IMR-90 (cell line): Measurements from ENCODE around the gene KLKB1. TPM values are rescaled to one million over a fixed set of nuclear protein-coding genes. Genes with fewer than 3 reads are reported as not detected.

Experiments used
- ATAC-seq: fragments of 200-7000 bp; cut with Tn5 transposase; 2 replicates; pipeline ENCODE4 v1.9.1; 2020; ENCODE audit warnings: low read depth, mild to moderate bottlenecking, moderate library complexity
- BruUV-seq: library from RNA; stranded (reverse); fragments of 400-500 nt; replicated peaks from 2 replicates; lab custom pipeline; 2021; lab: Mats Ljungman, UMichigan
- CTCF ChIA-PET: fragments of 300-600 bp; formaldehyde crosslinking; extraction: SDS; loops from one replicate; lab custom pipeline; 2021; ENCODE audit warnings: antibody characterized with exemption; lab: Yijun Ruan, JAX
- POLR2A ChIA-PET: fragments of 300-600 bp; sonication (Branson Sonifier 250); formaldehyde crosslinking; loops from one replicate; lab custom pipeline; 2022; ENCODE audit warnings: antibody characterized with exemption; ENCODE audit not compliant: unreplicated experiment; lab: Charles Lee
- DNase-seq: peaks from one replicate; pipeline ENCODE4 v3.0.0; 2013
- H2AFZ ChIP-seq: replicated peaks from 2 replicates; pipeline ENCODE3; 2013; ENCODE audit warnings: low read length, mild to moderate bottlenecking; ENCODE audit not compliant: poor library complexity
- H2AK5ac ChIP-seq: 2 replicates; pipeline ENCODE4 v1.6.1; 2013; ENCODE audit warnings: low read depth, low read length, inconsistent platforms
- H2AK9ac ChIP-seq: replicated peaks from 2 replicates; pipeline ENCODE3; 2013; ENCODE audit warnings: mild to moderate bottlenecking, low read depth, low read length, moderate library complexity; ENCODE audit not compliant: poor library complexity
- H2BK120ac ChIP-seq: 2 replicates; pipeline ENCODE4 v1.6.1; 2013; ENCODE audit warnings: low read depth, low read length, inconsistent platforms
- H2BK15ac ChIP-seq: 3 replicates; pipeline ENCODE4 v1.6.1; 2013; ENCODE audit warnings: low read depth, low read length, inconsistent platforms
- H2BK20ac ChIP-seq: 2 replicates; pipeline ENCODE4 v1.6.1; 2013; ENCODE audit warnings: low read depth, mild to moderate bottlenecking, inconsistent platforms, low read length, moderate library complexity
- H2BK5ac ChIP-seq: 2 replicates; pipeline ENCODE4 v1.6.1; 2013; ENCODE audit warnings: mild to moderate bottlenecking, low read depth, low read length, inconsistent platforms; ENCODE audit not compliant: poor library complexity, severe bottlenecking
- H3K14ac ChIP-seq: replicated peaks from 2 replicates; pipeline ENCODE4 v1.6.1; 2013; ENCODE audit warnings: low read depth, low read length, inconsistent platforms
- H3K18ac ChIP-seq: 2 replicates; pipeline ENCODE4 v1.6.1; 2013; ENCODE audit warnings: low read depth, low read length, control low read depth
- H3K23ac ChIP-seq: 2 replicates; pipeline ENCODE4 v1.6.1; 2013; ENCODE audit warnings: low read depth, low read length, inconsistent platforms
- H3K27ac ChIP-seq: 2 replicates; pipeline ENCODE4 v1.5.1; 2013; ENCODE audit warnings: mild to moderate bottlenecking, control low read depth, low read length; ENCODE audit not compliant: insufficient read depth
- H3K27me3 ChIP-seq: 2 replicates; pipeline ENCODE4 v1.6.1; 2013; ENCODE audit warnings: low read length; ENCODE audit not compliant: control insufficient read depth, insufficient read depth
- H3K36me3 ChIP-seq: 2 replicates; pipeline ENCODE4 v1.6.1; 2013; ENCODE audit warnings: low read length, mixed read lengths; ENCODE audit not compliant: control insufficient read depth, insufficient read depth
- H3K4ac ChIP-seq: 2 replicates; pipeline ENCODE4 v1.6.1; 2013; ENCODE audit warnings: low read depth, low read length, inconsistent platforms
- H3K4me1 ChIP-seq: 2 replicates; pipeline ENCODE4 v1.6.1; 2013; ENCODE audit warnings: low read length, mixed read lengths; ENCODE audit not compliant: control insufficient read depth, insufficient read depth
- H3K4me2 ChIP-seq: 2 replicates; pipeline ENCODE4 v1.6.1; 2013; ENCODE audit warnings: low read depth, mild to moderate bottlenecking, control low read depth, low read length, moderate library complexity
- H3K4me3 ChIP-seq: 2 replicates; pipeline ENCODE4 v1.5.1; 2013; ENCODE audit warnings: low read depth, mild to moderate bottlenecking, control low read depth, low read length, moderate library complexity; ENCODE audit not compliant: insufficient read depth
- H3K56ac ChIP-seq: 2 replicates; pipeline ENCODE4 v1.6.1; 2013; ENCODE audit warnings: low read length, inconsistent platforms; ENCODE audit not compliant: insufficient read depth; ENCODE audit errors: extremely low read depth
- H3K79me1 ChIP-seq, 2 experiments: 2 replicates each; pipeline ENCODE4 v1.6.1; 2013; ENCODE audit warnings: low read length in 2 of 2, inconsistent platforms in 1 of 2, low read depth in 1 of 2
- H3K9ac ChIP-seq: 2 replicates; pipeline ENCODE4 v1.6.1; 2013; ENCODE audit warnings: low read depth, low read length, control low read depth
- H3K9me1 ChIP-seq: 2 replicates; pipeline ENCODE4 v1.6.1; 2013; ENCODE audit warnings: low read length, inconsistent platforms; ENCODE audit not compliant: insufficient read depth
- H3K9me3 ChIP-seq: 2 replicates; pipeline ENCODE4 v1.6.1; 2013; ENCODE audit warnings: low read length; ENCODE audit not compliant: control insufficient read depth, insufficient read depth
- H4K20me1 ChIP-seq: 2 replicates; pipeline ENCODE4 v1.6.1; 2013; ENCODE audit warnings: low read length, inconsistent platforms; ENCODE audit not compliant: insufficient read depth
- H4K5ac ChIP-seq: 2 replicates; pipeline ENCODE4 v1.6.1; 2013; ENCODE audit warnings: mild to moderate bottlenecking, low read depth, low read length, control low read depth
- H4K8ac ChIP-seq, 2 experiments: 2 replicates each; pipeline ENCODE4 v1.6.1; 2013; ENCODE audit warnings: low read depth in 2 of 2, low read length in 2 of 2, control low read depth in 1 of 2, inconsistent platforms in 1 of 2
- H4K91ac ChIP-seq: 2 replicates; pipeline ENCODE4 v1.6.1; 2013; ENCODE audit warnings: low read depth, low read length, inconsistent platforms; ENCODE audit not compliant: insufficient read depth
- CEBPB ChIP-seq: IDR thresholded peaks from 2 replicates; pipeline ENCODE4 v1.6.1; 2012; ENCODE audit warnings: low read depth, low read length, improper control_type of control experiment
- FOS ChIP-seq: fragments of 150-350 bp; IDR thresholded peaks from 2 replicates; pipeline ENCODE4 v1.6.1; 2016; ENCODE audit warnings: low read depth, low read length
- MAFK ChIP-seq: IDR thresholded peaks from 2 replicates; pipeline ENCODE4 v1.6.1; 2012; ENCODE audit warnings: low read depth, low read length, improper control_type of control experiment
- MAZ ChIP-seq: IDR thresholded peaks from 2 replicates; pipeline ENCODE4 v1.6.1; 2012; ENCODE audit warnings: low read depth, mild to moderate bottlenecking, low read length, improper control_type of control experiment, moderate library complexity, borderline replicate concordance
- NFE2L2 ChIP-seq: fragments of 150-350 bp; IDR thresholded peaks from 2 replicates; pipeline ENCODE4 v1.6.1; 2016; ENCODE audit warnings: low read depth, mild to moderate bottlenecking, low read length
- POLR2A ChIP-seq: IDR thresholded peaks from 2 replicates; pipeline ENCODE4 v1.6.1; 2012; ENCODE audit warnings: mild to moderate bottlenecking, low read depth, low read length
- RAD21 ChIP-seq: IDR thresholded peaks from 2 replicates; pipeline ENCODE4 v1.6.1; 2012; ENCODE audit warnings: low read length, improper control_type of control experiment
- RCOR1 ChIP-seq: IDR thresholded peaks from 2 replicates; pipeline ENCODE4 v1.6.1; 2012; ENCODE audit warnings: mild to moderate bottlenecking, low read length, improper control_type of control experiment; ENCODE audit not compliant: insufficient replicate concordance
- WGBS, 2 experiments: methylation state at CpG; one replicate each; pipeline versions ENCODE4 v1.1.5 to v1.1.7; 2013; ENCODE audit warnings: missing lambda C conversion rate in 2 of 2; ENCODE audit not compliant: insufficient read length in 1 of 2; ENCODE audit errors: extremely low coverage in 2 of 2; 5-methylcytosine and 5-hydroxymethylcytosine counted together
- dilution Hi-C: fragments of 300-500 bp; cut with HindIII; formaldehyde crosslinking; loops from one replicate; pipeline ENCODE4 v1.14.3; 2018; ENCODE audit warnings: low sequenced_read_pairs; ENCODE audit not compliant: unreplicated experiment
- in situ Hi-C: fragments of 300-500 bp; cut with MboI; formaldehyde crosslinking; loops from 3 replicates; pipeline ENCODE4 v1.14.3; 2019; ENCODE audit warnings: low sequenced_read_pairs, inconsistent platforms, mixed read lengths
- intact Hi-C: fragments of 100-400 bp; cut with micrococcal nuclease; formaldehyde crosslinking; loops from 2 replicates; pipeline ENCODE4 v1.10.0; 2022
- polyA plus RNA-seq, 3 experiments: library from polyadenylated mRNA; depleted of rRNA; stranded (reverse); fragments of >200 nt; gene quantifications; 2 replicates each; pipeline ENCODE4 v1.2.3, GENCODE V29; 2012; ENCODE audit warnings: low replicate concordance in 1 of 3
- total RNA-seq: library from RNA; depleted of rRNA; stranded (reverse); fragments of >200 nt; gene quantifications from 2 replicates; pipeline ENCODE4 v1.2.3, GENCODE V29; 2012

The KLKB1 gene
- total and polyA plus RNA-seq, 2 of the 4 experiments (the other 2 are of a cell fraction) = 0.03 TPM; not detected in 1

DNA sequence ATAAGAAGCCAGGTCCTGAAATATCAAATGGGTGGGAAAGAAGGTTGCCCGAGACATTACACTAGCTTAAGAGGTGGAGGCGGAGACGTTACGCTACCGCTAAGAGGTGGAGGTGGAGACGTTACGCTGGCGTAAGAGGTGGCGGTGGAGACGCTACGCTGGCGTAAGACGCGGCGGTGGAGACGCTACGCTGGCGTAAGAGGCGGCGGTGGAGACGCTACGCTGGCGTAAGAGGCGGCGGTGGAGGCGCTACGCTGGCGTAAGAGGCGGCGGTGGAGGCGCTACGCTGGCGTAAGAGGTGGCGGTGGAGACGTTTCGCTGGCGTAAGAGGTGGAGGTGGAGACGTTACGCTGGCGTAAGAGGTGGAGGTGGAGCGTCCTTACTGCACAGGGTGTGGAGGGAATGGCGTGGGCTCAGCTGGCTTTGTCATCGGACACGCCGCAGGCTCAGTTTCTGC lies 23.2 kb upstream of the KLKB1 start:
- H3K27ac ChIP-seq = no peak overlapping the region; the same call in 1 of the 2 replicates
- H4K5ac ChIP-seq = peak overlapping the region; percentile 60; the same call in 1 of the 2 replicates
- peak overlapping the region; percentile 75 for H2AFZ ChIP-seq
- peak overlapping the region; percentile 35; the same call in 1 of the 2 replicates for H3K9ac ChIP-seq
- no peak overlapping the region for H2AK9ac ChIP-seq
- H3K9me3 ChIP-seq = peaks cover 3% of the 10 kb centered on the region; the same call in 1 of the 2 replicates
- H2BK15ac ChIP-seq = no peak overlapping the region
- in situ Hi-C loops (no loop called here), intact Hi-C loops (no loop called here), dilution Hi-C loops (no loop called here)
- H3K14ac ChIP-seq = no peak overlapping the region
- ATAC-seq (peak; percentile 81), DNase-seq (peak; percentile 85)
- H3K56ac ChIP-seq = no peak overlapping the region
- H3K36me3 ChIP-seq = peaks cover 2% of the 10 kb centered on the region; the same call in 1 of the 2 replicates
- ChIA-PET CTCF (interaction anchor here (0.6 to 1.3 kb wide), 2 partner anchors 13 to 971 kb away, joined by 3 read pairs; partner anchors contain the start of gene CYP4V2), POLR2A (interaction anchor here (0.6 to 1.2 kb wide), 2 partner anchors 10 to 984 kb away, joined by 3 to 8 read pairs; no protein-coding TSS in a partner anchor)
- H3K4me2 ChIP-seq = peak overlapping the region; percentile 89
- H4K8ac ChIP-seq = peak overlapping the region; percentile 71 to 85
- 38% methylated on average over 20 of the region's 45 CpGs; no CpG with 5 or more reads in 1 of the 2 experiments for WGBS, 2 experiments
- peak overlapping the region; percentile 53 for H3K4me3 ChIP-seq
- no peak overlapping the region for H2BK5ac ChIP-seq
- no peak overlapping the region for H3K4ac ChIP-seq
- BruUV-seq = no TSS peak
- H4K20me1 ChIP-seq = no peaks in the 10 kb centered on the region
- no peaks in the 10 kb centered on the region; the same call in 1 of the 2 replicates for H3K4me1 ChIP-seq
- H3K9me1 ChIP-seq = peaks cover 4% of the 10 kb centered on the region; the same call in 1 of the 2 replicates
- H3K18ac ChIP-seq = peak overlapping the region; percentile 18; the same call in 1 of the 2 replicates
- no peaks in the 10 kb centered on the region for H3K79me1 ChIP-seq
- no peak overlapping the region for H2BK120ac ChIP-seq
- H2BK20ac ChIP-seq = no peak overlapping the region
- H4K91ac ChIP-seq = no peak overlapping the region; the same call in 1 of the 2 replicates
- H2AK5ac ChIP-seq = no peak overlapping the region
- no peaks in the 10 kb centered on the region for H3K27me3 ChIP-seq
- H3K23ac ChIP-seq = no peak overlapping the region
- TF ChIP-seq CEBPB (peak; percentile 49), FOS (no peak), POLR2A (no peak; the same call in 1 of the 2 replicates), MAZ (no peak), MAFK (no peak), RCOR1 (no peak), RAD21 (no peak), NFE2L2 (no peak)
